BE2C (cell line): ENCODE results near the gene HYAL3.

Experiments used
- DNase-seq: peaks from one replicate; pipeline ENCODE4 v3.0.0-alpha.2; 2020
- H3K27me3 ChIP-seq: fragments of 250-450 bp; sonication (Bioruptor Pico); 2 replicates; pipeline ENCODE4 v1.5.1; 2020; ENCODE audit warnings: mild to moderate bottlenecking
- H3K36me3 ChIP-seq: fragments of 250-450 bp; sonication (Bioruptor Pico); 2 replicates; pipeline ENCODE4 v1.5.1; 2020; ENCODE audit warnings: mild to moderate bottlenecking
- H3K4me1 ChIP-seq: fragments of 250-450 bp; sonication (Bioruptor Pico); 2 replicates; pipeline ENCODE4 v1.5.1; 2020
- H3K4me3 ChIP-seq: 2 replicates; pipeline ENCODE4 v1.5.1; 2011; ENCODE audit warnings: low read depth, low read length
- H3K9me3 ChIP-seq: fragments of 250-450 bp; sonication (Bioruptor Pico); 2 replicates; pipeline ENCODE4 v1.5.1; 2020
- TF ChIP-seq, protein P1 (sequence below): IDR thresholded peaks from 2 replicates; pipeline ENCODE4 v1.5.1; 2012; ENCODE audit warnings: mild to moderate bottlenecking, low read depth, low read length

The HYAL3 gene

DNA sequence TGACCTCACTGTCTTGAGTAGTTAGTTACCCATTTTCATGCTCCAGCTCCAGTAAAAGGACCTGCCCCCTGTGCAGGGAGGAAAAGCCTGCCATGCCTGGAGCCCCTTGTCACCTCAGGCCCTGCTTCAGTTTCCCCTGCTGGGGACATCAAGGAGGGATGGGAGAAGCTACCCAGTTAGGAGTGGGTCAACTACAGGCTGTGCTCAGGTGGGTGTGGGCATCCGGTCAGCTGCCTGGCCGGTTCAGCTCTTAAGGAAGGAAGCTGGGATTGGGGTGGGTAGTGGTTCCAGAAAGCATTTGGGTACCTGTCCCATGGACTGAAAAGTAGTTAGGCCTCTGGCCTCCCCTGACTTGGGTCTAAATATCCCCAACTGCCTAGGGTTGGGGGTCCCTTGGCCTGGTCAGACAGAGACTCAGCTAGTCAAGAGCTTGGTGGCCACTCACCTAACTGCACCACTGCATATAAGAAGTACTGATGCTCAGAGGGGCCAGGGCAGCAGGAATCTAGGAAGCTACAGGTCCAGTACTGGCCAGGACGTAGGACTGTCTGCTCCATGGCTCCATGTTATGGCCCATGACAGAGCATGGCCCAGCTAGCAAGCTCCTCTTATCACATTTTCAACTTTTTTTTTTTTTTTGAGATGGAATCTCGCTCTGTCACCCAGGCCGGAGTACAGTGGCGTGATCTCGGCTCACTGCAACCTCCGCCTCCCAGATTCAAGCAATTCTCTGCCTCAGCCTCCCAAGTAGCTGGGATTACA, 19.8 kb downstream of the HYAL3 start:
- Histone ChIP-seq H3K9me3 (no peaks in the 10 kb centered on the region), H3K4me1 (no peaks in the 10 kb centered on the region), H3K36me3 (no peaks in the 10 kb centered on the region), H3K4me3 (no peak overlapping the region), H3K27me3 (peaks cover 28% of the 10 kb centered on the region)
- DNase-seq = no peak
- TF ChIP-seq, protein P1, sequence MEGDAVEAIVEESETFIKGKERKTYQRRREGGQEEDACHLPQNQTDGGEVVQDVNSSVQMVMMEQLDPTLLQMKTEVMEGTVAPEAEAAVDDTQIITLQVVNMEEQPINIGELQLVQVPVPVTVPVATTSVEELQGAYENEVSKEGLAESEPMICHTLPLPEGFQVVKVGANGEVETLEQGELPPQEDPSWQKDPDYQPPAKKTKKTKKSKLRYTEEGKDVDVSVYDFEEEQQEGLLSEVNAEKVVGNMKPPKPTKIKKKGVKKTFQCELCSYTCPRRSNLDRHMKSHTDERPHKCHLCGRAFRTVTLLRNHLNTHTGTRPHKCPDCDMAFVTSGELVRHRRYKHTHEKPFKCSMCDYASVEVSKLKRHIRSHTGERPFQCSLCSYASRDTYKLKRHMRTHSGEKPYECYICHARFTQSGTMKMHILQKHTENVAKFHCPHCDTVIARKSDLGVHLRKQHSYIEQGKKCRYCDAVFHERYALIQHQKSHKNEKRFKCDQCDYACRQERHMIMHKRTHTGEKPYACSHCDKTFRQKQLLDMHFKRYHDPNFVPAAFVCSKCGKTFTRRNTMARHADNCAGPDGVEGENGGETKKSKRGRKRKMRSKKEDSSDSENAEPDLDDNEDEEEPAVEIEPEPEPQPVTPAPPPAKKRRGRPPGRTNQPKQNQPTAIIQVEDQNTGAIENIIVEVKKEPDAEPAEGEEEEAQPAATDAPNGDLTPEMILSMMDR = no peak

DNA sequence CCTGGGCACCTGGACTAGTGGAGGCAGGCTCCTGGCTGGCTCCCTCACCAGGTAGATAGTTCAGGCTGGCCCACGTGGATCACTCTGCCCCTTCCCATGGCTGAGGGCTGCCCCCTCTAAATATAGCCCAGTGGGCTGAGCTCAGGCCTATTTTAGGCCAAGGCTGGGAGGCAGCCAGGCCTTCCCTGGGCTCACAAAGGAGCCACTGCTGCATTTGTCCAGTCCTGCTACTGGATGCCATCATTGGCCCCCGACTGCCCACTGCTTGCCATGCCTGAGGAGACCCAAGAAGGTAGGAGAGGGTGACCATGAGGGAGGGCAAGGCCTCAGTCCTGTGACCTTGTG, 20.4 kb downstream of the HYAL3 start, which contains the start of gene LSMEM2:
Gene LSMEM2 (plus strand): TSS at position 208 of the 345 bp plus-strand sequence. CDS start 27 bp downstream, at position 235.
- H3K27me3 ChIP-seq = peaks cover 34% of the 10 kb centered on the region
- H3K4me3 ChIP-seq = no peak within 1 kb of the TSS
- H3K4me1 ChIP-seq = no peaks in the 10 kb centered on the region
- TF ChIP-seq, protein P1 = no peak
- DNase-seq = no peak
- no peaks in the 10 kb centered on the region for H3K9me3 ChIP-seq
- no peaks in the 10 kb centered on the region for H3K36me3 ChIP-seq

DNA sequence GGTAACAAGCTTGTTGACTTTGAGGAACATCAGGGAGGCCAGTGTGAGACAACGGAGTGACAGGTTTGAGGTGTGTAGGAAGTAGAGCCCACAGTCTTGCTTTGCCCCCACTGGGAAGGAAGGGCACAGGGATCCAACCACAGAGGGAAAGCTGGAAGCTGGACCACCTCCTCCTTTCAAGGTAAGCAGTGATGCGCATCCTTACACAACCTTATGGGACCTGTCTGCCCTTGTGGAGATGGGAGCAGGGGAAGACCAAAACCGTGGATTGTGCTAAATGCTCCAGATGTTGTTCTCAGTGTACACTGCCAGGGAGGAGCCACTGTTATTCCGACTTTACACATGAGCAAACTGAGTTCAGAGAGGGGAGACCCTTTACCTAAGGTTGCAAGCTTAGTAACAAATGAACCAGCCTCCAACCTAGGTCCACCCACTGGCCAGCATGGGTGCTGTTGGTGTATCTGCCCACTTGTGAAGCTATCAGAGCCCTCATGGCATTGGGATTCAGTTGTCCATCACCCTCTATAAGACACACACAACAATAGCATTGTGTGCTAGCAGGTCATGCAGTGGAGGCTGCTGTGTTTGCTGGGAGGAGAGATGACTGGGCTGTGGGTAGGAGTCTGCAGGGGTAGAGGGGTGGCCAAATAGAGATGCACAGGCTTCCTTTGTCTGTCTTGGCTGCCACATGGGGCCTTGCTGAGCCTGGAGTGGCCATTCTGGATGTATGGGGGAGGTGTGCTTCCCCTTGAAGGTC, 20.9 kb downstream of the HYAL3 start:
- DNase-seq = no peak
- no peak overlapping the region for H3K4me3 ChIP-seq
- H3K36me3 ChIP-seq = no peaks in the 10 kb centered on the region
- TF ChIP-seq, protein P1 = no peak
- H3K9me3 ChIP-seq = no peaks in the 10 kb centered on the region
- peaks cover 39% of the 10 kb centered on the region for H3K27me3 ChIP-seq
- H3K4me1 ChIP-seq = no peaks in the 10 kb centered on the region

DNA sequence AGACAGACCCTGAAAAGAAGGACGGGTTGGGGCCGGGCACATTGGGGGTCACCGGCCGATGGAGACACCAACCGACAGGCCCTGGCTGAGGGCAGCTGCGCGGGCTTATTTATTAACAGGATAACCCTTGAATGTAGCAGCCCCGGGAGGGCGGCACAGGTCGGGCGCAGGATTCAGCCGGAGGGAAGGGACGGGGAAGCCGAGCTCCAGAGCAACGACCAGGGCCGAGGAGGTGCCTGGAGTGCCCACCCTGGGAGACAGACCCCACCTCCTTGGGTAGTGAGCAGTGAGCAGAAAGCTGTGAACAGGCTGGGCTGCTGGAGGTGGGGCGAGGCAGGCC, 22.5 kb downstream of the HYAL3 start:
- no peak overlapping the region for H3K4me3 ChIP-seq
- TF ChIP-seq, protein P1 = no peak
- no peaks in the 10 kb centered on the region for H3K36me3 ChIP-seq
- no peaks in the 10 kb centered on the region for H3K9me3 ChIP-seq
- no peak for DNase-seq
- H3K4me1 ChIP-seq = no peaks in the 10 kb centered on the region
- peaks cover 43% of the 10 kb centered on the region for H3K27me3 ChIP-seq

DNA sequence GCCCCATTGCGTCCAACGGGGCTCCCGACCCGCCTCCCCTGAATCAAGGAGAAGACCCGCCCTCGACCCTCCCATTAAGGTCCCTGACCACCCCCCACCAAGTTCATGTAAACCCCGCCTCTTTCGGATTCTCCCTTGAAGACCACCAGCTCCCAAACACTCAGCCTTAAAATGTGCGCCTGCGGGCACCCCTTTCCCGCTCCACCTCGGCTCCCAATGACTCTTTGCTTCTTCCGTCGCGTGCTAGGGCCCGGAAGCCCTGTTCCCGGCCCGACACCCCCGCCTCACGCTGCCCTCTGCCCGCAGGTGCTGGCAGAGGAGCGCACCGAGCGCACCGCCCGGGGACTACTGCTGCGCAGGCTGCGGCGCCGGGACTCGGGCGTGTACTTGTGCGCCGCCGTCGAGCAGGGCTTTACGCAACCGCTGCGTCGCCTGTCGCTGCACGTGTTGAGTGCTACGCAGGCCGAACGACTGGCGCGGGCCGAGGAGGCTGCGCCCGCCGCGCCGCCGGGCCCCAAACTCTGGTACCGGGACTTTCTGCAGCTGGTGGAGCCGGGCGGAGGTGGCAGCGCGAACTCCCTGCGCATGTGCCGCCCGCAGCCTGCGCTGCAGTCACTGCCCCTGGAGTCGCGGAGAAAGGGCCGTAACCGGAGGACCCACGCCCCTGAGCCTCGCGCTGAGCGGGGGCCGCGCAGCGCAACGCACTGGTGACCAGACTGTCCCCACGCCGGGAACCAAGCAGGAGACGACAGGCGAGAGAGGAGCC, 23.0 kb downstream of the HYAL3 start:
- H3K4me1 ChIP-seq = no peaks in the 10 kb centered on the region
- H3K9me3 ChIP-seq = no peaks in the 10 kb centered on the region
- H3K4me3 ChIP-seq = no peak overlapping the region
- no peak for DNase-seq
- TF ChIP-seq, protein P1 = no peak
- H3K27me3 ChIP-seq = peaks cover 43% of the 10 kb centered on the region
- H3K36me3 ChIP-seq = no peaks in the 10 kb centered on the region
